ENCODE measurements around the gene GPER1. TPM values are rescaled to one million over a fixed set of nuclear protein-coding genes. Genes with fewer than 3 reads are reported as not detected.
A peak's percentile ranks its signal among the peaks of the same experiment; 100 is the strongest.

GPER1 gene
- total RNA-seq, 1 donor from 2014 or later, result 2.7 TPM

DNA sequence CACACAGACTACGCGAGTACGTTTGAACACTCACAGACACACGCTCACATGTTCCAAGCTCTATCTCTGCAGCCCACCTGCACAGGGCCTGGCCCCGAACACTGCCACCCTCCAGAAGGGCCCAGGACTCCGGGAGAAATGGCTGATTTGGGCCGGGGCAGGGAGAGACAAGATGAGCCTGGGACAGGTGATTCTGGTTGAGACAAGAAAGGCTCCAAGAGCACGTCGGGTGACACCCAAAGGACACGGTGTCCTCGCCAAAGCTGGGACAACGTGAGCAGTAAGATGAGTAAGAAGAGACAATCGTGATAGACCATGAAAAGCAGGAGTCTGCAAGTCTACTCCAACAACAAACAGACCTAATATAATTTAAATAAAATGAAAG is 9.2 kb downstream of the GPER1 start:
- Mint-ChIP-seq H3K27me3 (no peaks in the 10 kb centered on the region), H3K4me1 (no peaks in the 10 kb centered on the region), H3K4me3 (no peak overlapping the region), H3K9me3 (peaks cover 3% of the 10 kb centered on the region), H3K27ac (no peak overlapping the region), H3K36me3 (ENCODE audit: low read depth) (peaks cover 11% of the 10 kb centered on the region)
- intact Hi-C loops (cut with micrococcal nuclease), result no loop called here
- ATAC-seq (ENCODE audit: low read depth), result no peak
- TF ChIP-seq, protein P1, sequence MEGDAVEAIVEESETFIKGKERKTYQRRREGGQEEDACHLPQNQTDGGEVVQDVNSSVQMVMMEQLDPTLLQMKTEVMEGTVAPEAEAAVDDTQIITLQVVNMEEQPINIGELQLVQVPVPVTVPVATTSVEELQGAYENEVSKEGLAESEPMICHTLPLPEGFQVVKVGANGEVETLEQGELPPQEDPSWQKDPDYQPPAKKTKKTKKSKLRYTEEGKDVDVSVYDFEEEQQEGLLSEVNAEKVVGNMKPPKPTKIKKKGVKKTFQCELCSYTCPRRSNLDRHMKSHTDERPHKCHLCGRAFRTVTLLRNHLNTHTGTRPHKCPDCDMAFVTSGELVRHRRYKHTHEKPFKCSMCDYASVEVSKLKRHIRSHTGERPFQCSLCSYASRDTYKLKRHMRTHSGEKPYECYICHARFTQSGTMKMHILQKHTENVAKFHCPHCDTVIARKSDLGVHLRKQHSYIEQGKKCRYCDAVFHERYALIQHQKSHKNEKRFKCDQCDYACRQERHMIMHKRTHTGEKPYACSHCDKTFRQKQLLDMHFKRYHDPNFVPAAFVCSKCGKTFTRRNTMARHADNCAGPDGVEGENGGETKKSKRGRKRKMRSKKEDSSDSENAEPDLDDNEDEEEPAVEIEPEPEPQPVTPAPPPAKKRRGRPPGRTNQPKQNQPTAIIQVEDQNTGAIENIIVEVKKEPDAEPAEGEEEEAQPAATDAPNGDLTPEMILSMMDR (IDR thresholded peaks at IDR 0.05), result no peak
- no peak for DNase-seq
- ChIA-PET CTCF (interaction anchor here (1.2 kb wide), 1 partner anchor 11 kb away, joined by 3 read pairs; no protein-coding TSS in a partner anchor), POLR2A (no interaction called here)

DNA sequence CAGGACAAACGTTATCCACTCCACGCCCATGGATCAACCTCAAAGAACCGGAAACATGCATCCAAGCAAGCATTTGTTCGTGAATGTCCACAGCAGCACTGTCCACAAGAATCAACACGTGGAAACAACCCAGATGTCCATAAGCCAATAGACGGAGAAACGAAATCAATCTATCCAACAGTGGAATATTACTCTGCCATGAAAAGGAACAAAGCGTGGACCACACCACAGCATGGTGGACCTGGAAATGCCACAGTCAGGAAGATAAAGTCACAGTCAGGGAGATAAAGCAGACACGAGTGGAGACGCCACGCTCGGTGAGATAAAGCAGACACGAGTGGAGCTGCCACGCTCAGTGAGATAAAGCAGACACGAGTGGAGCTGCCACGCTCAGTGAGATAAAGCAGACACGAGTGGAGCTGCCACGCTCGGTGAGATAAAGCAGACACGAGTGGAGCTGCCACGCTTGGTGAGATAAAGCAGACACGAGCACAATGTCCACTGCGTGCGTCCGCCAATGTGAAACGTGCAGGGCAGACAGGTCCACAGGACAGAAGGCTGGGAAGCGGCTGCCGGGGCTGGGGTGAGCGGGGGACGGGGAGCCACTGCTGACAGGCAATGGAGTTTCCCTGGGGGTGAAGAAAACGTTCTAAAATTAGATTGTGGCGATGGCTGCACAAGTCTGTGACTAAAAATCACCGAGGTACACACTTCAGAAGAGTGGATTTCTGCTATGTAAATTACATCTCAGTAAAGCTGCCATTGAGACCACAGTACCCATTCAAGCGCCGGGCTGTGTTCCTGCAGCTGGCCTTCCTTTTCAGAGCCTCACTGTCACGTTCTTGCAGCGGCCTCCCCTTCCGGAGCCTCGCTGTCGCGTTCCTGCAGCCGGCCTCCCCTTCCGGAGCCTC is 10.6 kb downstream of the GPER1 start:
- H3K27ac Mint-ChIP-seq, result no peak overlapping the region
- H3K4me1 Mint-ChIP-seq, result peaks cover 8% of the 10 kb centered on the region
- no peaks in the 10 kb centered on the region for H3K27me3 Mint-ChIP-seq
- CTCF ChIA-PET, result interaction anchor here (1.9 kb wide), 1 partner anchor 12 kb away, joined by 6 read pairs; no protein-coding TSS in a partner anchor
- DNase-seq, result no peak
- intact Hi-C loops (cut with micrococcal nuclease), result no loop called here
- peaks cover 3% of the 10 kb centered on the region for H3K9me3 Mint-ChIP-seq
- POLR2A ChIA-PET, result no interaction called here
- peaks cover 6% of the 10 kb centered on the region for H3K36me3 Mint-ChIP-seq (ENCODE audit: low read depth)
- peak; percentile 40 for ATAC-seq (ENCODE audit: low read depth)
- no peak overlapping the region for H3K4me3 Mint-ChIP-seq
- TF ChIP-seq, protein P1 (IDR thresholded peaks at IDR 0.05), result no peak

DNA sequence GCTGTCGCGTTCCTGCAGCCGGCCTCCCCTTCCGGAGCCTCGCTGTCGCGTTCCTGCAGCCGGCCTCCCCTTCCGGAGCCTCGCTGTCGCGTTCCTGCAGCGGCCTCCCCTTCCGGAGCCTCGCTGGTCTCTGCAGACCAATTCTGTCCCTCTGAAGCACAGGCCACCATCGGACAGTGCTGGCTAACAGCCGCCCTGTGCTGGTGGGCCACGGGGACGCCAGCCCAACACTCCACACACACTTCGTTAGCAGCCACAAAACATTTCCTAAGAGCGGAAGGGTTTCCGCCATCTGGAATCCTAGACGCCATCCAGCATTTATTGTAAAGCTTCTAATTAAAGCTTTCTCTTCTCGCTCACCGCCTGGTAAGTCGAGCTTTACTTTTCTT is 11.2 kb downstream of the GPER1 start:
- TF ChIP-seq, protein P1 (IDR thresholded peaks at IDR 0.05), result no peak
- CTCF ChIA-PET, result interaction anchor here (1.9 kb wide), 1 partner anchor 13 kb away, joined by 6 read pairs; no protein-coding TSS in a partner anchor
- POLR2A ChIA-PET, result no interaction called here

DNA sequence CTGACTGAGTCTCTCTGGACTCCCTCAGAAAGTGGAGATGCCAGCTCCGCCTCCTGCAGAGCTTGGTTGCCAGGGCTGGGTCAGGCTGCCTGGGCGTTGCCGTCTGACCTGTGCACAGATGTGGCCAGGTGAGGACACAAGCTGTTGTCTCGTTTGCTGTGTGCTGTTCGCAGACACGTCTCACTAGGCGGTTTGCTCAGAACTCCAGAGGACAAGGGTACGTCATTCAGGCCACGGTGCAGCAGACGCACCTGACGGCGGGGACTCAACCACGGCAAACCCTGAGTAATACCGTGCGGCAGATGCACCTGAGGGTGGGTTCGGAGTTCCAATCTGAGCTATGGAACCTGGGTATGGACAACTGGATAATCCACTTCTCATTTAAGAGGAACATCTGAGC is 11.7 kb downstream of the GPER1 start:
- ChIA-PET CTCF (interaction anchor here (1.9 kb wide), 1 partner anchor 14 kb away, joined by 6 read pairs; no protein-coding TSS in a partner anchor), POLR2A (no interaction called here)
- intact Hi-C loops (cut with micrococcal nuclease), result no loop called here
- Mint-ChIP-seq H3K27me3 (no peaks in the 10 kb centered on the region), H3K4me1 (peaks cover 12% of the 10 kb centered on the region), H3K36me3 (ENCODE audit: low read depth) (peaks cover 6% of the 10 kb centered on the region), H3K9me3 (peaks cover 3% of the 10 kb centered on the region), H3K27ac (no peak overlapping the region), H3K4me3 (no peak overlapping the region)
- TF ChIP-seq, protein P1 (IDR thresholded peaks at IDR 0.05), result no peak
- DNase-seq, result no peak
- ATAC-seq (ENCODE audit: low read depth), result no peak

More for the DNA sequence above, 11.2 kb downstream of the GPER1 start:
- Mint-ChIP-seq H3K27ac (no peak overlapping the region), H3K4me1 (peaks cover 10% of the 10 kb centered on the region), H3K27me3 (no peaks in the 10 kb centered on the region), H3K9me3 (peaks cover 3% of the 10 kb centered on the region), H3K36me3 (ENCODE audit: low read depth) (peaks cover 6% of the 10 kb centered on the region), H3K4me3 (no peak overlapping the region)
- ATAC-seq (ENCODE audit: low read depth), result no peak
- intact Hi-C loops (cut with micrococcal nuclease), result no loop called here
- DNase-seq, result no peak

DNA sequence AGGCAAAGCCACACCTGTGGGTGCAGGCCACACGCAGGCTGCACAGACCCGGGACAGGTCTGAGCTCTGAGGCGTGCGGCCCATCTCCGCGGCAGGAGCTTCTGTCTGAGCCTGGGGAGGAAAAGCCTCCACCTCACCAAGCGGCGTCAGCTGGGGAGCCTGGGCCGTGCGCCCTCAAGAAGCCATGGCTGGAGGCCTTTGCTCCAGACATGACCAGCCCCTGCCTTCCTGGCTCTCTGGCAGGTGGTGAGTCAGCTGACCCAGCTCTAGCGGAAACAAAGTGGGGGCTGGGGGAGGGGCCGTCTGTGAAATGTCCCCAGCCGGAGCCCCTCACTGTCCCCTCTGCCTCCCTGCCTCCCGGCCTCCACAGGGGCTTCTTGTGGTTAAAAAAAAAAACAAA is 12.5 kb downstream of the GPER1 start:
- Mint-ChIP-seq H3K36me3 (ENCODE audit: low read depth) (peaks cover 6% of the 10 kb centered on the region), H3K4me1 (peaks cover 19% of the 10 kb centered on the region), H3K27ac (no peak overlapping the region), H3K4me3 (no peak overlapping the region), H3K9me3 (peaks cover 3% of the 10 kb centered on the region), H3K27me3 (no peaks in the 10 kb centered on the region)
- no peak for DNase-seq
- ChIA-PET POLR2A (no interaction called here), CTCF (interaction anchor here (1.0 to 1.9 kb wide), 2 partner anchors 14 to 107 kb away, joined by 3 to 6 read pairs; no protein-coding TSS in a partner anchor)
- no peak for ATAC-seq (ENCODE audit: low read depth)
- intact Hi-C loops (cut with micrococcal nuclease), result no loop called here
- TF ChIP-seq, protein P1 (IDR thresholded peaks at IDR 0.05), result no peak

All from activated B cell treated with CpG ODN at 0.5 μM for 24 hours (primary cell).